Large intestine (tissue), 3 donors: ENCODE data around the gene GNPTG. TPM values are rescaled to one million over a fixed set of nuclear protein-coding genes. Genes with fewer than 3 reads are reported as not detected.
A peak's percentile ranks its signal among the peaks of the same experiment; 100 is the strongest.

Experiments used
- DNase-seq, 2 donors: peaks; one replicate each; pipeline versions ENCODE4 v3.0.0 to v3.0.0-alpha.2; 2013
- H3K27ac ChIP-seq: one replicate; pipeline ENCODE4 v1.5.1; 2013; ENCODE audit warnings: low read length
- H3K27me3 ChIP-seq: 2 replicates; pipeline ENCODE4 v1.6.1; 2013; ENCODE audit warnings: low read length; ENCODE audit not compliant: control insufficient read depth, insufficient read depth
- H3K36me3 ChIP-seq: 2 replicates; pipeline ENCODE4 v1.6.1; 2013; ENCODE audit warnings: low read length; ENCODE audit not compliant: control insufficient read depth, insufficient read depth
- H3K4me1 ChIP-seq: one replicate; pipeline ENCODE4 v1.6.1; 2013; ENCODE audit warnings: low read length; ENCODE audit not compliant: control insufficient read depth, insufficient read depth
- H3K4me3 ChIP-seq: one replicate; pipeline ENCODE4 v1.5.1; 2013; ENCODE audit warnings: low read length
- H3K9me3 ChIP-seq: one replicate; pipeline ENCODE4 v1.6.1; 2013; ENCODE audit warnings: mild to moderate bottlenecking, low read depth, low read length, moderate library complexity; ENCODE audit not compliant: control insufficient read depth
- WGBS: methylation state at CpG from one replicate; pipeline ENCODE4 v1.1.5; 2013; ENCODE audit warnings: low lambda C conversion rate; ENCODE audit not compliant: insufficient coverage; 5-methylcytosine and 5-hydroxymethylcytosine counted together
- polyA plus RNA-seq: library from polyadenylated mRNA; unstranded; fragments of 120-200 nt; gene quantifications from one replicate; pipeline ENCODE4 v1.2.1, GENCODE V29; 2013

The GNPTG gene
- polyA plus RNA-seq, 1 donor: 68.3 TPM

DNA sequence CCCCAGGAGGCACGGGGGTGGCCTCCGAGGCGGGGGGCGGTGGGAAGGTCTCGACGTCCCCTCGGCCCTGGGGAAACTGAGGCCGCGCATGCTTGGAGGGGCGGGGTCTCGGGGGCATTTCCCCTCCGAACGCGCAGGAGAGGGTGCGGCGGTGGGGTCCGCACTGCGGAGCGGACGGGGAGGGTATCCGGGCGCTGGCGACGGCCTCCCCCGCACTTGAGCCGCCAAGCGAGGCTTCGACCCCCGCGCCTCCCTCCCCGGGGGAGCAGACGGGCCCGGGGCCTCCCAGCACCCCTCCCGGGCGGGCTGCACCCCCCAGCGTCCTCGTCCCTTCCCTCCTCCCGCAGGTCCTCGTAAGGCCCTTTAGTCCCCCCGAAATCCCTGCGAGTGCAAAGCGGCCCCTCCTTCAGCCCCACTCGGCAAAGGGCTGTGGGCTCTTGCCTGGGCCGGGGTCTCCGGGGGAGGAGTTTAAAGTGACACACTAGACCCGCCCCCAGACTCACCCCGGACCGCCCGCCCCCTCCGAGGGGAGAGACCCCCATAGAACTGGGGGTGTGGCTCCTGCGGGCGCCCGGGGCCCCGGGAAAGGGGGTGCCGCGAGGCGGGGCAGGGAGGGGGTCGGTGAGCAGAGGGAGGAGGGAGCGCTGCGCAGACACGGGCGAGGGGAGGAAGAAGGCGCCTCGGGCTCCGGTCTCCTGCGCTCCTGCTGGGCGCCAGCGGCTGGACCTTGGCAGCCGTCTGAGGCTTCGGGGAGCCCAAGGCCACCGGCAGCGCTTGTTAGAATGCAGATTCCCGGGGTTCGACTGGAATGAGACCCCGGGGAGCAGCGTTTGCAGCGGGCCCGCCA, 17.7 kb upstream of the GNPTG start:
- no CpG with 5 or more reads among the region's 78 CpGs for WGBS
- H3K9me3 ChIP-seq: peaks cover 28% of the 10 kb centered on the region
- H3K4me3 ChIP-seq: no peak overlapping the region
- H3K4me1 ChIP-seq: peaks cover 26% of the 10 kb centered on the region
- no peak overlapping the region for H3K27ac ChIP-seq
- H3K27me3 ChIP-seq: peaks cover 69% of the 10 kb centered on the region
- no peaks in the 10 kb centered on the region for H3K36me3 ChIP-seq
- no peak for DNase-seq

DNA sequence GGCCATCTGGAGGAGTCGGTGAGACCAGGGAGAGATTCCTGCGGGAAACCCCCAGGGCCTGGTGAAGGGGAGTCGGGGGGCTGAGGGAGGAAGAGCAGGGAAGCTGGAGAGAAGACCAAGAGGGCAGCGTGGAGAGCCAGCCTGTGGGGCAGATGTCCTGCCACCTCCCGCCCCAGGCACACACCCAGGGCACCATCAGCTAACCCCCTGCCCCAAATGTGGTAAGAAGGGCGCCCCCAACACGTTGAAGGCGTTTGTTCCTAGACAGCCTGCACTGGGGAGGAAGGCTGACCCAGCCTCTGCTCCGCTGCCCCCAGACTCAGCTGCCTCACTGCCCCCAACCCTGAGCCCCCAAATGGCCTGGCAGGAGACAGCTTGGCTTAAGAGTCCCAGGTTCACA, 17.0 kb upstream of the GNPTG start:
- no peak for DNase-seq
- H3K9me3 ChIP-seq: peaks cover 28% of the 10 kb centered on the region
- no peak overlapping the region for H3K27ac ChIP-seq
- WGBS: no CpG with 5 or more reads among the region's 9 CpGs
- H3K27me3 ChIP-seq: peaks cover 69% of the 10 kb centered on the region
- no peaks in the 10 kb centered on the region for H3K36me3 ChIP-seq
- H3K4me3 ChIP-seq: no peak overlapping the region
- peaks cover 26% of the 10 kb centered on the region for H3K4me1 ChIP-seq

DNA sequence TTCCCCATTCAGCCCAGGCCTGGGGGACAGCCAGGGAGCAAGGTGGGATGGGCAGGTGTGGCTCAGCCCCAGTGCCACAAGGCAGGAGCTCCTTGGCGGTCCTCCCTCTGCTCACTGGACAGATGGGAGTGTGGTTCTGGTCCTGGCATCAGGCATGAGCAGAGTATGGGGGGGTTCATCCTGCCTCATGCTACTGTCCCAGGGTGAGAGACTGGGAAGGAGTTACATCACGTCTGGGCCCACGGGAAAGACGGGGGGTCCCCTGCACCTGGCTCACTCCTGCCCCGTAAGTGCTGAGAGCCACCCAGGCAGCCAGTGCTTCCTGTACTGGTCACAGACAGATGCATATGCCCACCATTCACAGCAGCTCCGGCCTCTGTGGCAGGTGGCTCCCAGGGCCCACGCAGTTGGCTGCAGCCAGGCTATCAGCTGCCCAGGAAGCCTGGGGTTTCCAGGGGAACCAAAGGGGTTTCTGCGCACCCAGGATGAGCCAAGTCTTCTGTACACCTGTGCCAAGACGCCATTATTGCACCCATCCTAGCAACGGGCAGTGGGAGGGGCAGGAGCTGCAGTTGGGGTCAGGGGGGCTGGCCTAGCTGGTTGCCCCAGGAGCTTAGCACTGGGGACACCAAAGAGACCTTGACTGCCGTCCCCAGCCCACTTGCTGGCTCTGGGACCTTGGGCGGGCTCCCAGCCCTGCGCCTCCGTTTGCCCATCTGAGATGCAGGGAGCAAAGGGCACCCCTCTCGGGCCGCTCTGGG, 16.3 kb upstream of the GNPTG start:
- H3K27me3 ChIP-seq: peaks cover 64% of the 10 kb centered on the region
- peaks cover 22% of the 10 kb centered on the region for H3K9me3 ChIP-seq
- DNase-seq: peak in 1 of 2 donors; percentile 17
- H3K4me3 ChIP-seq: no peak overlapping the region
- H3K36me3 ChIP-seq: no peaks in the 10 kb centered on the region
- WGBS: no CpG with 5 or more reads among the region's 16 CpGs
- H3K4me1 ChIP-seq: peaks cover 26% of the 10 kb centered on the region
- H3K27ac ChIP-seq: no peak overlapping the region

DNA sequence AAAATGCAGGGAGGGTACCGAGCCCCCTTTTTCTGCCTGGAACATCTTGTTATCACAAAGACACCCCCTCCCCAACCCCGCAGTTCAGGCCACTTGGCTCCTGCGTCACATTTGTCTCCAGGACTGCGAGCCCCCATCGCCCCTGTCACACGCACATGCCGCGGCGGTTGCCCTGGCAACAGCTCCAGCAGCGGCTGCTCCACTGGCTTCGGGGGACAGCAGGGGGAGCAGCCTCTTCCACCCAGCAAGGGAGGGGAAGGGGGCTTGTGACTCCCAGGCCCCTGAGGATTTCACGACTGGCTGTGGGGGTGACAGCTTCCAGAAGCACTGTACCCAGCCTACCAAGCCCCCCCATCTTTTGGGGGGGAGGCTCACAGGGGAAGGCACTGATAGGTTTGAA, 15.7 kb upstream of the GNPTG start:
- H3K9me3 ChIP-seq: peaks cover 19% of the 10 kb centered on the region
- no peak for DNase-seq
- no peak overlapping the region for H3K27ac ChIP-seq
- H3K4me3 ChIP-seq: no peak overlapping the region
- WGBS: no CpG with 5 or more reads among the region's 12 CpGs
- peaks cover 24% of the 10 kb centered on the region for H3K4me1 ChIP-seq
- H3K27me3 ChIP-seq: peaks cover 60% of the 10 kb centered on the region
- no peaks in the 10 kb centered on the region for H3K36me3 ChIP-seq

DNA sequence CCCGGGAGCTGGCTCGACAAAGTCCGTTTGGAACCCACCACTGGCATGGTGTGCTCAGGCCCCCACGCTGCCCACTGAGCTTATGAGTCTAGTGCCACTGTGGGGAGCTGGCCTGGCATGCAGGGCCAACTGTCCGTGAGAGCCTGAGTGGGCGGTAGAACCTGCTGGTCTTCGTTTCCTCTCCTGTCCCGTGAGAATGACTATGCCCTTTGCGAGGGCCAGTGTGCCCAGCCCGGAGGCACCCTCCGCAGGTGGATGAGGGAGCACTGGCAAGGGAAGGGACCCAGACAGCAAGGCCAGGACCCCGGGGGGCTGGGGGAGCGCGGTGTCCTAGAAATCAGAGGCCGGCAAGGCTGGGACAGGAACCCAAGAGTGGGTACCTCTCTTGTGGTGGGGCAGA, 15.1 kb upstream of the GNPTG start:
- no CpG with 5 or more reads among the region's 15 CpGs for WGBS

DNA sequence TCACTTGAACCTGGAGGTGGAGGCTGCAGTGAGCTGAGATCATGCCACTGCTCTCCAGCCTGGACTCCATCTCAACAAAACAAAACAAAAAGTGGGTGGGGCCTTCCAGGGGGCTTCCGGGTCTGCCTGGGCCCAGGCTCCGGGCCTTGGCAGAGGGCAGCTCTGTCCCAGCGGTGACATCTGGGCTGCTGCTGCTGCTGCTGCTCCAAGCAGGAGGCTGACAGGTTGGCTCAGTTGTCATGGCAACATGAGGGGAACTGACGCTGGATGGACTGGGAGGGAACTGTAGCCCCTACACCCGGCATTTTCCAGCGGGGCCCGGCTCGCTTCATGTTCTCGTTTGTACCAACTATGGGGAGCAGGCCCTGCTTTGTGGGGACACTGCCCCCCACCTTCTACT, 14.2 kb upstream of the GNPTG start:
- peaks cover 12% of the 10 kb centered on the region for H3K4me1 ChIP-seq
- WGBS: no CpG with 5 or more reads among the region's 9 CpGs
- peaks cover 16% of the 10 kb centered on the region for H3K9me3 ChIP-seq
- no peaks in the 10 kb centered on the region for H3K36me3 ChIP-seq
- H3K27me3 ChIP-seq: peaks cover 45% of the 10 kb centered on the region
- DNase-seq: no peak
- H3K27ac ChIP-seq: no peak overlapping the region
- no peak overlapping the region for H3K4me3 ChIP-seq

More for the DNA sequence above, 15.1 kb upstream of the GNPTG start:
- Histone ChIP-seq H3K27me3 (peaks cover 54% of the 10 kb centered on the region), H3K9me3 (peaks cover 19% of the 10 kb centered on the region), H3K36me3 (no peaks in the 10 kb centered on the region), H3K4me1 (peaks cover 18% of the 10 kb centered on the region), H3K27ac (no peak overlapping the region), H3K4me3 (no peak overlapping the region)
- DNase-seq: no peak

DNA sequence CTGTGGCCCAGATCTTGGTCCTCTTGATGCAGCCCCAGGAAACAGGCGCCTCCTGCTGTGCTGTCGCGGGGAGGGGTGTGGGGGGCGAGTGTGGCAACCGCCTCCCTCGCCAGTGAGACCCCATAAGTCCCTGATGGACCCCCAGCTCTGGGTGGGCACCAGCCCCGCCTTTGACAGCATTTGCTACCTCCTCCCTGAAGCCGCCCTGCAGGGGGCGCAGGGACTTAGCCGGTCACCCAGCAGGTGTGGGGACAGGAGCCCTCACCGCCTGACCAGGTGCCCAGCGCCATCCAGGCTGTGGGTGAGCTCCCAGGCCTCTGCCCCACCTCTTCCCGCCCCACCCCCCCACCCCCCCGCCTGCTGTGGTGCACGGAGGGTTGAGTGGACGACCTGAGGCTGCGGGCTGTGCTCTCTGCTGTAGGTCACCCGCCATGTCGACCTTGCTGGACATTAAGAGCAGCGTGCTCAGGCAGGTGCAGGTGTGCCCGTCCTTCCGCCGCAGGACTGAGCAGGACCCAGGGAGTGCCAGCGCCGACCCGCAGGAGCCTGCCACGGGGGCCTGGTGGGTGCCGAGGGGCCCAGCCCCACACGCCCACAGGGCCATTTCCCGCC, 13.5 kb upstream of the GNPTG start:
- DNase-seq: no peak
- Histone ChIP-seq H3K36me3 (no peaks in the 10 kb centered on the region), H3K9me3 (peaks cover 11% of the 10 kb centered on the region), H3K27ac (no peak overlapping the region), H3K4me3 (no peak overlapping the region), H3K4me1 (peaks cover 9% of the 10 kb centered on the region), H3K27me3 (peaks cover 38% of the 10 kb centered on the region)
- no CpG with 5 or more reads among the region's 30 CpGs for WGBS

DNA sequence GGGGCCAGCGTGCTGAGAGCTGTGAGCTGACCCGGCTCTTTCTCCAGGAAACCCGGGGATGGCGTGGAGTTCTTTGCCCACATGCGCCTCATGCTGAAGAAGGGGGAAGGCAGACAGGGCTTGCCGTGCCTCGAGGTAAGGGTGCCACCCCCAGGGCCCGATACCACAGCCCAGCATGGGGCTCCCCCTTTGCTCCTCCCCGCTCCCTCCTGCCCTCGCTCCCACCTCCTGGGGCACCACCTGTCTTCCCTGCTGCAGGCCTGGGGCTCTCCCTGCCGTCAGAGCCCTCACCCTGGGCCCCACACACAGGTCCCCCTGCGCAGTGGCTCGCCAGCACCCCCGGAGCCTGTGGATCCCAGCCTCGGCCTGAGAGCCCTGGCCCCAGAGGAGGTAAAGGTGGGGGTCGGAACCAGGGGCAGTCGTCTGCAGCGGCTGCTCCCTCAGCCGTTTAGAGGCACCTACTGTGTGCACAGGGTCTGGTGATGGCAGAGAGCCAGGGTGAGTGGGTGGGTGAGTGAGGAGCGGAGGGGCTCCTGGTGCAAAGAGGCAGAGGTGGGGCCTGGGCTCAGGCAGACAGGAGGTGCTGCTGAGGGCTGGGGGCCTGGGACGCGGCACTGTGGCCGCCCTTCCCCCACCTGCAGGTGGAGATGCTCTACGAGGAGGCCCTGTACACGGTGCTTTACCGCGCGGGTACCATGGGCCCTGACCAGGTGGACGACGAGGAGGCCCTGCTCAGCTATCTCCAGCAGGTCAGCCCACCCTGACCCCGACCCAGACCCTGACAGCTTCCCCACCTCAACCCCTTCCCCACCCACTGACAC, 12.7 kb upstream of the GNPTG start:
- Histone ChIP-seq H3K9me3 (peaks cover 6% of the 10 kb centered on the region), H3K4me1 (peaks cover 15% of the 10 kb centered on the region), H3K4me3 (no peak overlapping the region), H3K27ac (no peak overlapping the region), H3K36me3 (no peaks in the 10 kb centered on the region), H3K27me3 (peaks cover 32% of the 10 kb centered on the region)
- no peak for DNase-seq
- no CpG with 5 or more reads among the region's 31 CpGs for WGBS

DNA sequence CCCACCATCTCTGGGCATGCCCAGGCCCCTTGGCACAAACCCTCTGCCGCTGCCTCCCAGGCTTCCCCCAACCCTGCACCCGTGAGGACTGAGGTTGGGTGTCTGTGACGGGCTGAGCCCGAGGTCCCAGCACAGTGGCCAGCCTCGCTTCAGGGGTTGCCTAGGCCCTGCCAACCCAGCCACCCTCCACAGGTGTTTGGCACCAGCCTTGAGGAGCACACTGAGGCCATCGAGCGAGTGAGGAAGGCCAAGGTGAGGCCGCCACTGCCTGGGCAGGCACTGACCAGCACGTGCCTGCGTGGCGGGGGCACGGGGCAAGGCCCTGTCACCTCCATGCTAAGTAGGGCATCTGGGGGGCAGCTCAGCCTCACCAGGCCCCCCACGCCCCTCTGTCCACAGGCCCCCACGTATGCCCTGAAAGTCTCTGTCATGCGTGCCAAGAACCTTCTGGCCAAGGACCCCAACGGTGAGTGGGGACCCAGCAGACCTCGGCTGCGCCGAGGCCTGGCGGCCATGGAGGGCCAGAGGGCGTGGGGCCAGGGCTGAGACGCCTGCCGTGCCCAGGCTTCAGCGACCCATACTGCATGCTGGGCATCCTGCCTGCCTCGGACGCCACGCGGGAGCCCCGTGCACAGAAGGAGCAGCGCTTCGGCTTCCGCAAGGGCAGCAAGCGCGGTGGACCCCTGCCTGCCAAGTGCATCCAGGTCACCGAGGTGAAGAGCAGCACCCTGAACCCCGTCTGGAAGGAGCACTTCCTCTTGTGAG, 10.8 kb upstream of the GNPTG start:
- no peaks in the 10 kb centered on the region for H3K9me3 ChIP-seq
- no peak overlapping the region for H3K27ac ChIP-seq
- DNase-seq: no peak
- H3K27me3 ChIP-seq: peaks cover 13% of the 10 kb centered on the region
- H3K4me1 ChIP-seq: peaks cover 12% of the 10 kb centered on the region
- H3K4me3 ChIP-seq: no peak overlapping the region
- no CpG with 5 or more reads among the region's 36 CpGs for WGBS
- H3K36me3 ChIP-seq: no peaks in the 10 kb centered on the region
